ENCODE data around the gene TMEM11. TPM values are rescaled to one million over a fixed set of nuclear protein-coding genes. Genes with fewer than 3 reads are reported as not detected.

TMEM11 gene
- total and polyA plus RNA-seq, 2 donors (not counting 1 experiment from before 2014, with no cell fraction given) = 21.4 to 25.3 TPM

DNA sequence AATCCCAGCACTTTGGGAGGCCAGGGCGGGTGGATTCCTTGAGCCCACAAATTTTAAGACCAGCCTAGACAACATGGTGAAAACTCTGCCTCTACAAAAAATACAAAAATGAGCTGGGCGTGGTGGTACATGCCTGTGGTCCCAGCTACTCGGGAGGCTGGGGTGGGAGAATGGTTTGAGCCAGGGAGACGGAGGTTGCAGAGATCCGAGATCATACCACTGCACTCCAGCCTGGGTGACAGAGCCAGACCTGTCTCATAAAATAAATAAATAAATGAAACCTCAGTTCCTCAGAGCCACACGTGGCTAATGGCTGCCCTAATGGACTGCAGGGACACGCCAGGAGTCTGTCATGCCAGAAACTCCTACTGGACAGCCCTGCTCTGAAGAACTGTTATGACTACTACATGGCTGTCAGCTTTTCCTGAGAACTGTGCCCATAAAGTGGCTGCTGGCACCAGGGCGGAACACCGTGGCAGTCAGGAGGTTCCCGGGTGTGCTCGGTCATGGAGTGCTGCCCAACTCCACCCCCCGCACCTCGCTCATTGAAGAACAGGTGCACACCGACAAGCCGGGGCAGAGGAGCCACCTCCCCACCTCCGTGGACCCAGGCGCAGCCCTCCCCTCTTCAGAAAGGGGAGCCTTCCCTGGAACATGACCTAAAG lies 4.3 kb downstream of the TMEM11 start:
- Mint-ChIP-seq H3K27ac (no peak overlapping the region), H3K27me3 (no peaks in the 10 kb centered on the region), H3K4me3 (no peak overlapping the region), H3K4me1 (peaks cover 48% of the 10 kb centered on the region), H3K9me3 (ENCODE audit: insufficient read depth) (no peaks in the 10 kb centered on the region)
- H3K27ac ChIP-seq (ENCODE audit: low read length in 2 of 2) = no peak overlapping the region
- no peaks in the 10 kb centered on the region for H3K9me3 ChIP-seq (ENCODE audit: control extremely low read depth in 1 of 3, control insufficient read depth in 2 of 3, insufficient read depth in 1 of 3, low read length in 2 of 3)
- no peak overlapping the region for H3K9ac ChIP-seq (ENCODE audit: low read length)
- H2AFZ ChIP-seq (ENCODE audit: insufficient read depth, low read depth, low read length, poor library complexity, severe bottlenecking) = no peak overlapping the region
- WGBS (ENCODE audit: insufficient coverage) = 94% methylated on average over 16 of the region's 17 CpGs
- CTCF ChIA-PET = no interaction called here
- no peak for TF ChIP-seq EZH2 (IDR thresholded peaks at IDR 0.05; ENCODE audit: borderline replicate concordance, insufficient read depth, low read depth, low read length, poor library complexity, severe bottlenecking)
- TF ChIP-seq, protein P1, sequence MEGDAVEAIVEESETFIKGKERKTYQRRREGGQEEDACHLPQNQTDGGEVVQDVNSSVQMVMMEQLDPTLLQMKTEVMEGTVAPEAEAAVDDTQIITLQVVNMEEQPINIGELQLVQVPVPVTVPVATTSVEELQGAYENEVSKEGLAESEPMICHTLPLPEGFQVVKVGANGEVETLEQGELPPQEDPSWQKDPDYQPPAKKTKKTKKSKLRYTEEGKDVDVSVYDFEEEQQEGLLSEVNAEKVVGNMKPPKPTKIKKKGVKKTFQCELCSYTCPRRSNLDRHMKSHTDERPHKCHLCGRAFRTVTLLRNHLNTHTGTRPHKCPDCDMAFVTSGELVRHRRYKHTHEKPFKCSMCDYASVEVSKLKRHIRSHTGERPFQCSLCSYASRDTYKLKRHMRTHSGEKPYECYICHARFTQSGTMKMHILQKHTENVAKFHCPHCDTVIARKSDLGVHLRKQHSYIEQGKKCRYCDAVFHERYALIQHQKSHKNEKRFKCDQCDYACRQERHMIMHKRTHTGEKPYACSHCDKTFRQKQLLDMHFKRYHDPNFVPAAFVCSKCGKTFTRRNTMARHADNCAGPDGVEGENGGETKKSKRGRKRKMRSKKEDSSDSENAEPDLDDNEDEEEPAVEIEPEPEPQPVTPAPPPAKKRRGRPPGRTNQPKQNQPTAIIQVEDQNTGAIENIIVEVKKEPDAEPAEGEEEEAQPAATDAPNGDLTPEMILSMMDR (IDR thresholded peaks at IDR 0.05) = no peak
- H3K4me1 ChIP-seq (ENCODE audit: control insufficient read depth in 2 of 2, insufficient read depth in 2 of 2, low read length in 2 of 2) = peaks cover 25 to 28% of the 10 kb centered on the region in 2 donors
- no peaks in the 10 kb centered on the region for H3K27me3 ChIP-seq (replicated peaks in 1 of 4; ENCODE audit: control extremely low read depth in 1 of 4, control insufficient read depth in 3 of 4, insufficient read depth in 4 of 4, low read length in 3 of 4)
- ATAC-seq (ENCODE audit: low read depth) (no peak), DNase-seq (no peak)
- no peak overlapping the region for H3K4me3 ChIP-seq (ENCODE audit: control extremely low read depth in 1 of 5, extremely low read depth in 1 of 5, insufficient read depth in 1 of 5, low read depth in 2 of 5, low read length in 4 of 5)
- peaks cover 0 to 35% of the 10 kb centered on the region in 2 experiments for H3K36me3 ChIP-seq (replicated peaks in 1 of 2; ENCODE audit: control extremely low read depth in 1 of 2, control insufficient read depth in 1 of 2, extremely low read depth in 1 of 2, insufficient read depth in 2 of 2, low read length in 1 of 2)
- H3K4me2 ChIP-seq (replicated peaks; ENCODE audit: low read depth, low read length, poor library complexity, severe bottlenecking) = no peak overlapping the region
- intact Hi-C loops (cut with micrococcal nuclease) = no loop called here
- POLR2A ChIA-PET = no interaction called here
- peaks cover 92% of the 10 kb centered on the region for H4K20me1 ChIP-seq (ENCODE audit: control insufficient read depth, insufficient read depth, low read length, poor library complexity, severe bottlenecking)
- peaks cover 93% of the 10 kb centered on the region for H3K79me2 ChIP-seq (ENCODE audit: control insufficient read depth, insufficient read depth, low read length)

DNA sequence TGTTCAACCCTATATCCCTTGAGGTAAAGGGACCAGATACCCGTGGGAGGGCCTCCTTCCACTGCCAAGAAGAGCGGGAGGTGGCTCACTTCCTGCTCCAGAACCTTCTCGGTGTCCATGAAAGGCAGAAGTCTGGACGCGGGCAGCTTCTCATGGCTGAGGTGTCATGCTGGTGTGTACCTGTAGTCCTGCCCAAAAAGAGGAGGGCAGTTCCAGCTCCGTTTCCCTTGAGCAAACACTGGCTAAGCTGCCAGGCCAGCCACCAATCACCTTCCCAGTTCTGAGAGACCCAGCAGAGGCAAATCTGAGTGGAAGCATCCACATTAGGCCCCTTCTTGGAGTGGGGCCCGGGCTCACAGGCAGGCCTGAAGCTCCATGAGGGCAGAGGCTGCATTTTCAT lies 5.6 kb downstream of the TMEM11 start:
- TF ChIP-seq EZH2 (IDR thresholded peaks at IDR 0.05; ENCODE audit: borderline replicate concordance, insufficient read depth, low read depth, low read length, poor library complexity, severe bottlenecking) = no peak
- TF ChIP-seq, protein P1 (IDR thresholded peaks at IDR 0.05) = no peak
- Mint-ChIP-seq H3K9me3 (ENCODE audit: insufficient read depth) (no peaks in the 10 kb centered on the region), H3K4me1 (peaks cover 47% of the 10 kb centered on the region), H3K4me3 (no peak overlapping the region), H3K27me3 (no peaks in the 10 kb centered on the region), H3K27ac (no peak overlapping the region)
- Histone ChIP-seq H3K9me3 (ENCODE audit: control extremely low read depth in 1 of 3, control insufficient read depth in 2 of 3, insufficient read depth in 1 of 3, low read length in 2 of 3) (no peaks in the 10 kb centered on the region), H3K4me2 (replicated peaks; ENCODE audit: low read depth, low read length, poor library complexity, severe bottlenecking) (no peak overlapping the region), H4K20me1 (ENCODE audit: control insufficient read depth, insufficient read depth, low read length, poor library complexity, severe bottlenecking) (peaks cover 90% of the 10 kb centered on the region), H3K79me2 (ENCODE audit: control insufficient read depth, insufficient read depth, low read length) (peaks cover 97% of the 10 kb centered on the region), H3K27ac (ENCODE audit: low read length in 2 of 2) (no peak overlapping the region), H3K4me3 (ENCODE audit: control extremely low read depth in 1 of 5, extremely low read depth in 1 of 5, insufficient read depth in 1 of 5, low read depth in 2 of 5, low read length in 4 of 5) (no peak overlapping the region), H3K9ac (ENCODE audit: low read length) (no peak overlapping the region), H2AFZ (ENCODE audit: insufficient read depth, low read depth, low read length, poor library complexity, severe bottlenecking) (no peak overlapping the region), H3K4me1 (ENCODE audit: control insufficient read depth in 2 of 2, insufficient read depth in 2 of 2, low read length in 2 of 2) (peaks cover 25 to 27% of the 10 kb centered on the region in 2 donors), H3K36me3 (replicated peaks in 1 of 2; ENCODE audit: control extremely low read depth in 1 of 2, control insufficient read depth in 1 of 2, extremely low read depth in 1 of 2, insufficient read depth in 2 of 2, low read length in 1 of 2) (peaks cover 0 to 35% of the 10 kb centered on the region in 2 experiments), H3K27me3 (replicated peaks in 1 of 4; ENCODE audit: control extremely low read depth in 1 of 4, control insufficient read depth in 3 of 4, insufficient read depth in 4 of 4, low read length in 3 of 4) (no peaks in the 10 kb centered on the region)
- ChIA-PET POLR2A (no interaction called here), CTCF (no interaction called here)
- WGBS (ENCODE audit: insufficient coverage) = 100% methylated on average over 5 of the region's 7 CpGs
- no peak for DNase-seq
- intact Hi-C loops (cut with micrococcal nuclease) = no loop called here
- no peak for ATAC-seq (ENCODE audit: low read depth)
